Progenitor cell of endocrine pancreas (in vitro differentiated cells): Measurements from ENCODE around the gene SPATA24. TPM values are rescaled to one million over a fixed set of nuclear protein-coding genes. Genes with fewer than 3 reads are reported as not detected.
"Not testable (repeated sequence)": the region's sequence is repeated elsewhere in the genome, so short reads cannot be mapped to it uniquely, and the experiment has no call there.

ENCODE experiments used
- DNase-seq: peaks from one replicate; pipeline ENCODE4 v3.0.0; 2021; ENCODE audit warnings: low spot score; ENCODE audit not compliant: unreplicated experiment
- H3K27ac Mint-ChIP-seq: 2 replicates; pipeline ENCODE4 v1.8.0; 2021; ENCODE audit warnings: mild to moderate bottlenecking, moderate library complexity, mixed read lengths
- H3K27me3 Mint-ChIP-seq: 2 replicates; pipeline ENCODE4 v1.8.0; 2021; ENCODE audit warnings: mixed read lengths
- H3K36me3 Mint-ChIP-seq: 2 replicates; pipeline ENCODE4 v1.8.0; 2022; ENCODE audit warnings: mixed read lengths; ENCODE audit not compliant: insufficient read depth
- H3K4me1 Mint-ChIP-seq: 2 replicates; pipeline ENCODE4 v1.8.0; 2021; ENCODE audit warnings: low read depth, mixed read lengths
- H3K4me3 Mint-ChIP-seq: 2 replicates; pipeline ENCODE4 v1.8.0; 2021; ENCODE audit warnings: low read depth, mild to moderate bottlenecking, moderate library complexity, mixed read lengths
- H3K9me3 Mint-ChIP-seq: 2 replicates; pipeline ENCODE4 v1.8.0; 2021; ENCODE audit warnings: low read depth, mixed read lengths
- CTCF ChIP-seq: fragments of 200-600 bp; sonication (generic); IDR thresholded peaks from one replicate; pipeline ENCODE4 v1.5.0; 2021; ENCODE audit warnings: antibody characterized with exemption, mild to moderate bottlenecking; ENCODE audit not compliant: unreplicated experiment
- total RNA-seq: library from RNA; stranded (reverse); gene quantifications from 2 replicates; pipeline ENCODE4 v1.2.1, GENCODE V29; 2021

Gene SPATA24
- total RNA-seq, 1 donor from 2014 or later = 13.9 TPM

- H3K27me3 Mint-ChIP-seq = peaks cover 40% of the 10 kb centered on the region
- no peak for DNase-seq
Observed at GRCh38 chr5:139390639-139391569, 13.0 kb downstream of the SPATA24 start.

GRCh38 chr5:139389701-139390638, 13.9 kb downstream of the SPATA24 start, which contains the start of gene MZB1:
Gene MZB1 (minus strand): TSS chr5:139389913. CDS start chr5:139389856, 57 bp downstream.
- H3K36me3 Mint-ChIP-seq = no peaks in the 10 kb centered on the region
- no peak within 1 kb of the TSS for H3K4me3 Mint-ChIP-seq
- no peak for TF ChIP-seq CTCF
- H3K9me3 Mint-ChIP-seq = no peaks in the 10 kb centered on the region
- H3K27ac Mint-ChIP-seq = no peak within 1 kb of the TSS
- DNase-seq = no peak
- peaks cover 34% of the 10 kb centered on the region for H3K27me3 Mint-ChIP-seq
- peaks cover 4% of the 10 kb centered on the region for H3K4me1 Mint-ChIP-seq

More at GRCh38 chr5:139390639-139391569, 13.0 kb downstream of the SPATA24 start:
- Mint-ChIP-seq H3K4me1 (peaks cover 4% of the 10 kb centered on the region), H3K27ac (no peak overlapping the region), H3K4me3 (no peak overlapping the region), H3K36me3 (no peaks in the 10 kb centered on the region), H3K9me3 (no peaks in the 10 kb centered on the region)
- no peak for TF ChIP-seq CTCF

GRCh38 chr5:139388198-139388821, 15.6 kb downstream of the SPATA24 start:
- H3K4me3 Mint-ChIP-seq = no peak overlapping the region
- no peak for DNase-seq
- no peaks in the 10 kb centered on the region for H3K36me3 Mint-ChIP-seq
- TF ChIP-seq CTCF = no peak
- H3K27ac Mint-ChIP-seq = no peak overlapping the region
- H3K4me1 Mint-ChIP-seq = peaks cover 11% of the 10 kb centered on the region
- no peaks in the 10 kb centered on the region for H3K9me3 Mint-ChIP-seq
- H3K27me3 Mint-ChIP-seq = peaks cover 28% of the 10 kb centered on the region

- H3K27me3 Mint-ChIP-seq = peaks cover 22% of the 10 kb centered on the region
- TF ChIP-seq CTCF = no peak
- H3K4me1 Mint-ChIP-seq = peaks cover 10% of the 10 kb centered on the region
- no peak overlapping the region for H3K4me3 Mint-ChIP-seq
- no peaks in the 10 kb centered on the region for H3K9me3 Mint-ChIP-seq
- DNase-seq = no peak
- no peaks in the 10 kb centered on the region for H3K36me3 Mint-ChIP-seq
- no peak overlapping the region for H3K27ac Mint-ChIP-seq
Observed at GRCh38 chr5:139387611-139388197, 16.2 kb downstream of the SPATA24 start.

- DNase-seq = not testable (repeated sequence)
Observed at GRCh38 chr5:139386956-139387355, 16.9 kb downstream of the SPATA24 start.

More at GRCh38 chr5:139386956-139387355, 16.9 kb downstream of the SPATA24 start:
- not testable (repeated sequence) for H3K4me3 Mint-ChIP-seq, H3K9me3 Mint-ChIP-seq, H3K36me3 Mint-ChIP-seq, H3K27ac Mint-ChIP-seq
- H3K4me1 Mint-ChIP-seq = peaks cover 17% of the 10 kb centered on the region
- peaks cover 20% of the 10 kb centered on the region for H3K27me3 Mint-ChIP-seq
